ENCODE data around the gene TNFRSF12A. TPM values are rescaled to one million over a fixed set of nuclear protein-coding genes. Genes with fewer than 3 reads are reported as not detected.
A peak's percentile ranks its signal among the peaks of the same experiment; 100 is the strongest.

The TNFRSF12A gene
- total and polyA plus RNA-seq, 2 of the 8 experiments (the other 6 are each of a cell fraction or from before 2014, with no cell fraction given) = 81.0 to 82.5 TPM

DNA sequence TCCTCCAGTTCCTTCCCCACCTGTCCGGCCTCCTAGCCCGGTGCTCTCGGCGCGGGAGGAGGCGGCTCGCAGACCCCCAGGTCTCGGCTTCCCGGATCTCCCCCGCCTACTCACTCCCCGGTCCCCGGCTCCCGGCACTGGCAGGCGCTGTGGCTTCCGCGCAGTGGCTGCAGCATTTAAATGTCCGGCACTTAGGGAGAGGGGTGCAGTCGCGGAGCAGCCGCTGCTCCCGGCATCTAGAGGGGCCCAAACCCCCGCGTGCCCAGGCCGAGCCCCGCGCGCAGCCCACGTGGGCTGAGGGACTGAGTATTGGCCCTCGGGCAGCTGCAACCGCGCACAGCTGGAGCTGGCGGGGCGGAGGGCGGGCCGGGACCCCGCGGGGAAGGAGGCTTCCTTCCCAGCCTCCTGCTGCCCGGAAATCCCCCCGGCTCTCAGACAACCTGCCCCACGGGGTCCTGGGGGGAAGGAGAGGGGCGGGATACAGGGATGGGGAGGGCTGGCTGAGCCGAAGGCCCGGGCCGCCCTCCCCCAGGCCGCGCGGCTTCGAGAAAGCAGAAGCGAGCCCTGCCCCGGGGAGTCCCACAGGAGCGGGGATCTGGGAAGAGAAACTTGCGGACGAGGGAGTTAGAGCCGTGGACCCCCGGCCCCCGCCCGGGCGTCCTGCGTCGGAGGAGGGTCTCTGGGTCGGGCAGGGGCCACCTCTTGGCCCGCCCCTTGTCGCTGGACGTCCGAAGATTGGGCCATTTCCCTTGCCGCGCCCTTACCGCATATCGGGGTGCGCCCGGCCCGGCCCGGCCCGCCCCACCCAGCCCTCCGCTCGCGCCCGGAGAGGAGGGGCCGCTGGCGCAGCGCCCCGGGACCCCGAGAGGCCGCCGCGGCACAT is 25.8 kb downstream of the TNFRSF12A start, which contains the start of gene MMP25 (continued):
- no peak for TF ChIP-seq YY1 (IDR thresholded peaks at IDR 0.05; ENCODE audit: low read depth, low read length)
- no peak for TF ChIP-seq SRF (IDR thresholded peaks at IDR 0.05; ENCODE audit: low read depth, low read length)
- no peak for TF ChIP-seq TAF7 (optimal IDR thresholded peaks at IDR 0.05; ENCODE audit: borderline replicate concordance, low read depth, low read length)
- TF ChIP-seq JUN (IDR thresholded peaks at IDR 0.05; ENCODE audit: low read depth, low read length) = no peak
- peak in 1 of 2 experiments; percentile 38; a peak in 1 of 4 replicates for TF ChIP-seq SIN3A (conservative IDR thresholded peaks at IDR 0.05 in 1 of 2, IDR thresholded peaks at IDR 0.05 in 1 of 2; ENCODE audit: low read depth in 1 of 2, low read length in 2 of 2)
- TF ChIP-seq SP4 (IDR thresholded peaks at IDR 0.05; ENCODE audit: low read length) = no peak
- TF ChIP-seq TCF12 (IDR thresholded peaks at IDR 0.05; ENCODE audit: low read depth, low read length) = no peak
- TF ChIP-seq POLR2AphosphoS5 (IDR thresholded peaks at IDR 0.05; ENCODE audit: low read depth, low read length) = no peak
- no peak; the same call in 1 of the 2 replicates for TF ChIP-seq USF2 (IDR thresholded peaks at IDR 0.05; ENCODE audit: low read length)
- no peak for TF ChIP-seq HDAC6 (IDR thresholded peaks at IDR 0.05; ENCODE audit: low read depth, low read length)
- no peak for TF ChIP-seq CHD1 (IDR thresholded peaks at IDR 0.05; ENCODE audit: low read depth, low read length)
- no peak for TF ChIP-seq NRF1 (IDR thresholded peaks at IDR 0.05; ENCODE audit: low read depth, low read length)
- no peak for TF ChIP-seq SP2 (IDR thresholded peaks at IDR 0.05; ENCODE audit: low read length)
- TF ChIP-seq TAF1 (IDR thresholded peaks at IDR 0.05; ENCODE audit: low read depth, low read length) = 0 out of 2 replicates have a peak, but pooled peaks have one; percentile 29
- TF ChIP-seq ZNF274 (IDR thresholded peaks at IDR 0.05; ENCODE audit: borderline replicate concordance, extremely low read depth, low read length) = no peak
- TF ChIP-seq EZH2 (IDR thresholded peaks at IDR 0.05; ENCODE audit: low read depth, low read length, severe bottlenecking) = no peak
- TF ChIP-seq BRCA1 (IDR thresholded peaks at IDR 0.05; ENCODE audit: low read depth, low read length) = no peak
- no peak for TF ChIP-seq NANOG (IDR thresholded peaks at IDR 0.05; ENCODE audit: insufficient read depth, low read depth, low read length, poor library complexity, severe bottlenecking)
- TF ChIP-seq, protein P1, sequence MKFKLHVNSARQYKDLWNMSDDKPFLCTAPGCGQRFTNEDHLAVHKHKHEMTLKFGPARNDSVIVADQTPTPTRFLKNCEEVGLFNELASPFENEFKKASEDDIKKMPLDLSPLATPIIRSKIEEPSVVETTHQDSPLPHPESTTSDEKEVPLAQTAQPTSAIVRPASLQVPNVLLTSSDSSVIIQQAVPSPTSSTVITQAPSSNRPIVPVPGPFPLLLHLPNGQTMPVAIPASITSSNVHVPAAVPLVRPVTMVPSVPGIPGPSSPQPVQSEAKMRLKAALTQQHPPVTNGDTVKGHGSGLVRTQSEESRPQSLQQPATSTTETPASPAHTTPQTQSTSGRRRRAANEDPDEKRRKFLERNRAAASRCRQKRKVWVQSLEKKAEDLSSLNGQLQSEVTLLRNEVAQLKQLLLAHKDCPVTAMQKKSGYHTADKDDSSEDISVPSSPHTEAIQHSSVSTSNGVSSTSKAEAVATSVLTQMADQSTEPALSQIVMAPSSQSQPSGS (IDR thresholded peaks at IDR 0.05; ENCODE audit: low read length) = no peak
- no peak for TF ChIP-seq SAP30 (IDR thresholded peaks at IDR 0.05; ENCODE audit: insufficient read depth, insufficient replicate concordance, low read length)
